ENCODE measurements around the gene TUBA1C.

GRCh38 chr12:49233842-49234526 lies 30.9 kb upstream of the TUBA1C start:
- TF ChIP-seq CTCF (IDR thresholded peaks at IDR 0.05) (no peak), POLR2A (IDR thresholded peaks at IDR 0.05) (no peak)
